WTC11 (cell line): ENCODE results near the gene WNT5B.

ENCODE experiments used
- CBFB ChIP-seq: sonication (generic); formaldehyde crosslinking; IDR thresholded peaks from 2 replicates; pipeline ENCODE4 v1.8.1; 2022; ENCODE audit warnings: mild to moderate bottlenecking, low read depth, missing genetic modification reagents
- CTCF ChIP-seq: fragments of 200-600 bp; IDR thresholded peaks from 2 replicates; pipeline ENCODE4 v1.8.0; 2022; ENCODE audit warnings: antibody characterized with exemption
- NR3C1 ChIP-seq: sonication (generic); formaldehyde crosslinking; conservative IDR thresholded peaks from 2 replicates; pipeline ENCODE4 v1.8.1; 2023; ENCODE audit warnings: low read depth, mild to moderate bottlenecking, missing genetic modification reagents
- ZNF219 ChIP-seq: sonication (generic); formaldehyde crosslinking; IDR thresholded peaks from 2 replicates; pipeline ENCODE4 v1.8.0; 2023; ENCODE audit warnings: missing genetic modification reagents, mild to moderate bottlenecking, borderline replicate concordance
- TF ChIP-seq, protein P1 (sequence below): fragments of 250-450 bp; sonication (Bioruptor Pico); IDR thresholded peaks from 2 replicates; pipeline ENCODE4 v2.1.2; 2022; ENCODE audit warnings: mild to moderate bottlenecking, moderate library complexity

DNA sequence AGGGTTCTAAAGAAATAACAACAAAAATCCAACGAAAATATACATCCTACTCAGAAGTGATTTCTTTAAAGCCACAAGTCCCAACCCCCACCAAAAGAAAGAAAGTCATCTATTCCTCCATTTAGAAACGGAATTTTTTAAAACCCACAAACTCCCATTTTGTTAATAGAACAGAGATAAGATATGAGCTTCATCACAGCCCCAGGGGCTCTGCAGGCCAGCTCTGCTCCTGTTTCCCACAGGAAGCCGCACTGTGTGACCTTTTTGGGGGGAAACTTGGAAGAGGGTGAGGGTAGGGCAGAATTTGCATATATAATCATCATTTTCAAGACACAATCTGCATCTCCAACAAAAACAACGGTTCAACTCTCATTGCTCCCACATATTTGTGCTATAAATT, 37.5 kb upstream of the WNT5B start:
- TF ChIP-seq, protein P1, sequence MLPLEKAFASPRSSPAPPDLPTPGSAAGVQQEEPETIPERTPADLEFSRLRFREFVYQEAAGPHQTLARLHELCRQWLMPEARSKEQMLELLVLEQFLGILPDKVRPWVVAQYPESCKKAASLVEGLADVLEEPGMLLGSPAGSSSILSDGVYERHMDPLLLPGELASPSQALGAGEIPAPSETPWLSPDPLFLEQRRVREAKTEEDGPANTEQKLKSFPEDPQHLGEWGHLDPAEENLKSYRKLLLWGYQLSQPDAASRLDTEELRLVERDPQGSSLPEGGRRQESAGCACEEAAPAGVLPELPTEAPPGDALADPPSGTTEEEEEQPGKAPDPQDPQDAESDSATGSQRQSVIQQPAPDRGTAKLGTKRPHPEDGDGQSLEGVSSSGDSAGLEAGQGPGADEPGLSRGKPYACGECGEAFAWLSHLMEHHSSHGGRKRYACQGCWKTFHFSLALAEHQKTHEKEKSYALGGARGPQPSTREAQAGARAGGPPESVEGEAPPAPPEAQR (CRISPR knock-in tag): no peak
- TF ChIP-seq NR3C1 (CRISPR knock-in tag) (no peak), CBFB (CRISPR knock-in tag) (no peak), CTCF (no peak), ZNF219 (CRISPR knock-in tag) (no peak)
